Hepatocyte (in vitro differentiated cells): ENCODE measurements around the gene ZNRF1. TPM values are rescaled to one million over a fixed set of nuclear protein-coding genes. Genes with fewer than 3 reads are reported as not detected.

Experiments used
- DNase-seq: peaks from one replicate; pipeline ENCODE4 v3.0.0-alpha.2; 2016; ENCODE audit warnings: low spot score
- H2AFZ ChIP-seq: fragments of 200-600 bp; sonication (generic); 2 replicates; pipeline ENCODE4 v1.6.0; 2016; ENCODE audit warnings: antibody characterized with exemption, mild to moderate bottlenecking
- H3K27ac ChIP-seq: fragments of 200-600 bp; sonication (generic); 2 replicates; pipeline ENCODE4 v1.5.1; 2016; ENCODE audit warnings: mild to moderate bottlenecking
- H3K27me3 ChIP-seq: fragments of 200-600 bp; sonication (generic); 2 replicates; pipeline ENCODE4 v1.6.1; 2016
- H3K36me3 ChIP-seq: fragments of 200-600 bp; sonication (generic); replicated peaks from 2 replicates; pipeline ENCODE4 v1.5.1; 2016; ENCODE audit warnings: low read depth; ENCODE audit not compliant: insufficient read depth
- H3K4me1 ChIP-seq: fragments of 200-600 bp; sonication (generic); 2 replicates; pipeline ENCODE4 v1.5.1; 2016; ENCODE audit warnings: mild to moderate bottlenecking, moderate library complexity; ENCODE audit not compliant: insufficient read depth
- H3K4me2 ChIP-seq: fragments of 200-600 bp; sonication (generic); 2 replicates; pipeline ENCODE4 v1.6.0; 2016
- H3K4me3 ChIP-seq: fragments of 200-600 bp; sonication (generic); 2 replicates; pipeline ENCODE4 v1.5.1; 2016; ENCODE audit warnings: mild to moderate bottlenecking
- H3K79me2 ChIP-seq: fragments of 200-600 bp; sonication (generic); 2 replicates; pipeline ENCODE4 v1.6.0; 2017; ENCODE audit warnings: mild to moderate bottlenecking
- H3K9me2 ChIP-seq: fragments of 200-600 bp; sonication (generic); replicated peaks from 2 replicates; pipeline ENCODE4 v1.6.0; 2017; ENCODE audit warnings: mild to moderate bottlenecking; ENCODE audit not compliant: insufficient read depth
- H3K9me3 ChIP-seq: fragments of 200-600 bp; sonication (generic); 2 replicates; pipeline ENCODE4 v1.5.1; 2016; ENCODE audit warnings: low read depth, mild to moderate bottlenecking
- H4K20me1 ChIP-seq: fragments of 200-600 bp; sonication (generic); 2 replicates; pipeline ENCODE4 v1.6.0; 2016; ENCODE audit warnings: mild to moderate bottlenecking; ENCODE audit not compliant: insufficient read depth, poor library complexity, severe bottlenecking
- EZH2 ChIP-seq: fragments of 200-600 bp; sonication (generic); IDR thresholded peaks from 2 replicates; pipeline ENCODE4 v1.6.1; 2016; ENCODE audit warnings: antibody characterized with exemption, mild to moderate bottlenecking, borderline replicate concordance
- EZH2phosphoT487 ChIP-seq: fragments of 200-600 bp; sonication (generic); IDR thresholded peaks from one replicate; pipeline ENCODE4 v1.6.1; 2018; ENCODE audit warnings: antibody characterized with exemption, mild to moderate bottlenecking, low read depth, moderate library complexity; ENCODE audit not compliant: unreplicated experiment, severe bottlenecking
- WGBS: methylation state at CpG from one replicate; pipeline ENCODE4 v1.1.6; 2016; ENCODE audit warnings: low lambda C conversion rate; ENCODE audit errors: missing lambda C conversion rate; 5-methylcytosine and 5-hydroxymethylcytosine counted together
- polyA plus RNA-seq: library from polyadenylated mRNA; unstranded; fragments of >200 nt; fragmentation: Nextera tagmentation; extraction: Ambion mirVana; gene quantifications from 2 replicates; pipeline ENCODE4 v1.2.1, GENCODE V29; 2016
- total RNA-seq: library from RNA; depleted of rRNA; stranded (reverse); fragments of >200 nt; gene quantifications from 2 replicates; pipeline ENCODE4 v1.2.3, GENCODE V29; 2014
- TF ChIP-seq, protein P1 (sequence below): fragments of 200-600 bp; sonication (generic); IDR thresholded peaks from 2 replicates; pipeline ENCODE4 v1.5.1; 2016; ENCODE audit warnings: antibody characterized with exemption, mild to moderate bottlenecking; ENCODE audit not compliant: poor library complexity

ZNRF1 gene
- total and polyA plus RNA-seq, 2 experiments from 2014 or later, result 23.0 to 46.5 TPM

DNA sequence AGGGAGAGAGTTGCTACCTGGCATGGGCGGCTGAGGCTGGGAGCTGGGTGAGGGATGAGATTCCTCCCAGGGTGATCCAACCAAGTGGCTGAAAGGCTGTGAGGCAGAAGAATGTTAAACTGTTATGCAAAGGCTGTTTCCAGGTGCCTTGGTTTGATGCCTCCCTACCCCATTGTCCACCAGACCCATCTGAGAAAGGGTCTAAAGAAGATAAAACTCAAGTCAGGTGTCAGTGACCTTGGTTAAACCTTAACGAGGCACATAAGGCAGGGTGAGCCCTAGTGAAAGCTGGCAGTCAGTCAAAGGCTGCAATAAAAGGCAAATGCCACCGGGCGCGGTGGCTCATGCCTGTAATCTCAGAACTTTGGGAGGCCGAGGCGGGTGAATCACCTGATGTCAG lies 94.0 kb downstream of the ZNRF1 start:
- H2AFZ ChIP-seq, result no peak overlapping the region
- DNase-seq, result no peak
- 63% methylated on average over 7 of the region's 7 CpGs for WGBS
- peaks cover 24% of the 10 kb centered on the region for H4K20me1 ChIP-seq
- no peak overlapping the region for H3K4me2 ChIP-seq
- H3K9me2 ChIP-seq, result no peaks in the 10 kb centered on the region
- H3K4me3 ChIP-seq, result no peak overlapping the region
- no peaks in the 10 kb centered on the region for H3K9me3 ChIP-seq
- no peak overlapping the region for H3K27ac ChIP-seq
- no peaks in the 10 kb centered on the region for H3K27me3 ChIP-seq
- TF ChIP-seq, protein P1, sequence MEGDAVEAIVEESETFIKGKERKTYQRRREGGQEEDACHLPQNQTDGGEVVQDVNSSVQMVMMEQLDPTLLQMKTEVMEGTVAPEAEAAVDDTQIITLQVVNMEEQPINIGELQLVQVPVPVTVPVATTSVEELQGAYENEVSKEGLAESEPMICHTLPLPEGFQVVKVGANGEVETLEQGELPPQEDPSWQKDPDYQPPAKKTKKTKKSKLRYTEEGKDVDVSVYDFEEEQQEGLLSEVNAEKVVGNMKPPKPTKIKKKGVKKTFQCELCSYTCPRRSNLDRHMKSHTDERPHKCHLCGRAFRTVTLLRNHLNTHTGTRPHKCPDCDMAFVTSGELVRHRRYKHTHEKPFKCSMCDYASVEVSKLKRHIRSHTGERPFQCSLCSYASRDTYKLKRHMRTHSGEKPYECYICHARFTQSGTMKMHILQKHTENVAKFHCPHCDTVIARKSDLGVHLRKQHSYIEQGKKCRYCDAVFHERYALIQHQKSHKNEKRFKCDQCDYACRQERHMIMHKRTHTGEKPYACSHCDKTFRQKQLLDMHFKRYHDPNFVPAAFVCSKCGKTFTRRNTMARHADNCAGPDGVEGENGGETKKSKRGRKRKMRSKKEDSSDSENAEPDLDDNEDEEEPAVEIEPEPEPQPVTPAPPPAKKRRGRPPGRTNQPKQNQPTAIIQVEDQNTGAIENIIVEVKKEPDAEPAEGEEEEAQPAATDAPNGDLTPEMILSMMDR, result no peak
- TF ChIP-seq EZH2 (no peak), EZH2phosphoT487 (no peak)
- H3K79me2 ChIP-seq, result peaks cover 75% of the 10 kb centered on the region
- peaks cover 12% of the 10 kb centered on the region for H3K4me1 ChIP-seq
- H3K36me3 ChIP-seq, result no peaks in the 10 kb centered on the region

DNA sequence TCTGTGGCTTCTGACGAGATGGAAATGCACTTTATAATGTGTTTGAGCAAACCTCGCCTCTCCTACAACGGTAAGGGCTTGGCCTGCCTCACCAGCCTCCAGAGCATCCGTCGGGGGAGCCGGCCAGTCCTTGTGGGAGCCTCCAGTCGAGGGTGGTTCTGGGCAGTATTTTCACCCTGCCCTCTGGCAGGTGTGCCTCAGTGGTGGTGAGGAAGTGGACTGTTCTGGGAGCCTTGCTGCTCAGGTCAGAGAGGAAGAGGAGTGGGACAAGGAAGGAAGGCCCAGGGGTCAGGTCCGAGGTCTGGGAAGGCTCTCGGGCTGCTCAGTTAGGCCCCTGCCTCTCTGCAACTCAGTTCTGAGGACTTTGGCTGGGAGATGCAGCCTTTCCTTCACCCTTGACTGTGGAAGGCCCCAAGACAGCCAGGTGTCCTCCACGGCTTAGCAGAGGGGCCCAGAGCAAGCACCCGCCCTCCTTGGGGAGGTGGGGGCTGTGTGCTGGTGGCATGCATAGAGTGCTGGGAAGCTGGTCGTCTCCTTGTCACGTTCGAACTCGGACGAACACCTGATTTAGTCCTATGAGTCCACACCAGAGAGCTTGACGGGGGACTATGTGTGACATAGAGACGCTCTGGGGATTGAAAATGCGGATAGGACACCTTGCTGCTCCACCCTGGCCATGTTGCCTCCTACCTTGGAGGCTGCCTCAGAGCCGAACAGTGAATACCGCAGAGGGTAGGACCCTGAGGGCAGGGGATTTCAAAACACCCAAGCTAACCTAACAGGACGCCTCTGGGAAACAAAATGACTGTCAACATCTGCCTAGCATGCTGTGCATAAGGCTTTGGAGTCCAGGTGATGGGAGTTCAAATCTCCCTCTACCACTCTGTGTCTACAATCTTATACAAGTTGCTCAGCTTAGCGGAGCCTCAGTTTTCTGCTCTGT lies 95.0 kb downstream of the ZNRF1 start:
- H4K20me1 ChIP-seq, result peaks cover 15% of the 10 kb centered on the region
- no peak overlapping the region for H3K4me2 ChIP-seq
- no peak overlapping the region for H3K4me3 ChIP-seq
- WGBS, result 94% methylated on average over 23 of the region's 23 CpGs
- H3K27ac ChIP-seq, result no peak overlapping the region
- DNase-seq, result no peak
- no peaks in the 10 kb centered on the region for H3K9me3 ChIP-seq
- H3K9me2 ChIP-seq, result no peaks in the 10 kb centered on the region
- no peaks in the 10 kb centered on the region for H3K27me3 ChIP-seq
- H3K4me1 ChIP-seq, result peaks cover 5% of the 10 kb centered on the region
- no peaks in the 10 kb centered on the region for H3K36me3 ChIP-seq
- TF ChIP-seq EZH2 (no peak), EZH2phosphoT487 (no peak)
- TF ChIP-seq, protein P1, result no peak
- peaks cover 70% of the 10 kb centered on the region for H3K79me2 ChIP-seq
- H2AFZ ChIP-seq, result no peak overlapping the region

DNA sequence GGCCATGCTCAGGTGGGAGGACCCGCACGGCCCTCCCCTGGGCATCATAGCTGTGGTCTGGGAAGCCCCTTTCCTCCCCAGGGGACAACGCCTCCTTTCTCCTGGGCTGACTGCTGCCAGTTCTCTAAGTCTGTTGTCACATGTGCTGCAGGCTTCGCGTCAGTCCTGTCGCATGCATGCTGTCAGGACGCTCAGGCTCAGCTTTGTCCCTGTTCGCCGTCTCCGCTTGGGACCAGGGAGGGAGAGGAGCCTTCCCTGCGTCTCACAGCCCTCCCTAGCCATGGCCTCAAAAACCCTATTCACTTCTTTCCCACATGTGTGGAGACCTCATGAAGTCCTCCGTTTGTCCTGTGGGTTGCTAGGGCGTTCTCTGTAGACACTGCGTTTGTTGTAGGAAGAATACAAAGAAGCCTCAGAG lies 96.4 kb downstream of the ZNRF1 start:
- 98% methylated on average over 14 of the region's 14 CpGs for WGBS
- H3K9me2 ChIP-seq, result no peaks in the 10 kb centered on the region
- H3K79me2 ChIP-seq, result peaks cover 60% of the 10 kb centered on the region
- H3K4me1 ChIP-seq, result peaks cover 5% of the 10 kb centered on the region
- H3K27me3 ChIP-seq, result no peaks in the 10 kb centered on the region
- H2AFZ ChIP-seq, result no peak overlapping the region
- peaks cover 16% of the 10 kb centered on the region for H4K20me1 ChIP-seq
- H3K27ac ChIP-seq, result no peak overlapping the region
- H3K4me2 ChIP-seq, result no peak overlapping the region
- no peak overlapping the region for H3K4me3 ChIP-seq
- no peak for DNase-seq
- H3K9me3 ChIP-seq, result no peaks in the 10 kb centered on the region
- TF ChIP-seq, protein P1, result no peak
- TF ChIP-seq EZH2phosphoT487 (no peak), EZH2 (no peak)
- H3K36me3 ChIP-seq, result no peaks in the 10 kb centered on the region
